Measurements from ENCODE around the gene RBM34.
"Not testable (repeated sequence)": the region's sequence is repeated elsewhere in the genome, so short reads cannot be mapped to it uniquely, and the experiment has no call there.

Gene RBM34

DNA sequence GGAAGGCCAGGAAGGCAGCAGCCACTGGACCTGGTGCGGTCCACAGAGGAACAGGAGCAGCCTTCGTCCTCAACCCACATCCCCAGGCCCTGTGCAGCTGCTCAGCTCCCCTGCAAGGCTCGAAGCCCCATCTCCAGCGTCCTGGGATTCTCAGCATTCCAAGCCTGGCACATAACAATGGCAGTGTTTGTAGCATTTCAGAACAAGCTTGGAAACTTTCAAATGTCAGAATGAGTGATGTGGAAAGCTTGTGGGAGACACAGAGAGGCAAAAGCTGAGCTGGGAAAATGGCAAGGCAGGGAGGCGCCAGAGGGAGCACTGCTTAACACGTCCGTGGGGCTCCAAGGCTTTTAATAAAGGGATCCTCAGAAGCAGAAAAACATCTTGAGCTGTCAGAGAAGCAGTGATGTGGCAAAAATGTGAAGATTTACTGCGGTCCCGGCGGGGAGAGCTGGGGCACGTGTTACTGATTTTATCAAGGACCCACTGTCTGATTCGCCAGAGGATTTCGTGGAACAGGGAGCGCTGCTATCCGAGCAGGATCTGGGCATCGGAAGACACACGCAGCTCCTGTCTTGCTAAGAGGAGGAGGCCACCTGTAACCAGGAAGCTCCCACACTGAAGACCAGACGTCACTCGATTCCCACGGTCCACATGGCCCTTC, 70.5 kb downstream of the RBM34 start:
- DNase-seq: no peak

DNA sequence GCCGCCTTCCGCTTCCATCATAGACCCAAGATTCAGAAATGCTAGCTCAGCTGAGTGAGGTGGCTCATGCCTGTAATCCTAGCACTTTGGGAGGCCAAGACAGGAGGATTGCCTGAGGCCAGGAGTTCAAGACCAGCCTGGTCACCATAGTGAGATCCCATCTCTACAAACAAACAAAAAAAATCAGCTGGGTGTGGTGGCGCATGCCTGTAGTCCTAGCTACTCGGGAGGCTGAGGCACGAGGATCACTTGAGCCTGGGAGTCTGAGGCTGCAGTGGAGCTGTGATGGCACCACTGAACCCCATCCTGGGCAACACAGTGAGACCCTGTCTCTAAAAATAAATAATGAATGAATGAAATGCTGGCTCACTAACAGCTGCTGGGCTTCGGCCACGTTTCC, 72.1 kb downstream of the RBM34 start:
- no peak for DNase-seq

DNA sequence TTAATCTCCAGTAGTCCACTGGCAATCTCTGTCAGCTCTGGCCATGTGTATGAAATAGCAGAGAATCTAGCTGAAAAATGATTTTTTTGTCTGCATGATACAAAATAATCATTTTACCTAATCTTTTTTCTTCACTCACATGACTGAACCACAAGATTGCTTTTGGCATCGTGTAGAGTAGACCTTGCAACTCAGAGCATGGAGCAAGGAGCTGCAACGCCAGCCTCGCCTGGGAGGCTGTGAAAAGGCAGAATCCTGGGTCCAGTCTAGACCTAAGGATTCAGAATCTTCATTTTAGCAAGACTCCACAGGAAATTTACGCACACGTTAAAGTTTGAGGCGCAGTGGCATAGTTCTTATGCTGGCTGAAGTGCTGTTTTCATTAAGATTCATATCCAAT, 72.6 kb downstream of the RBM34 start:
- no peak for DNase-seq

DNA sequence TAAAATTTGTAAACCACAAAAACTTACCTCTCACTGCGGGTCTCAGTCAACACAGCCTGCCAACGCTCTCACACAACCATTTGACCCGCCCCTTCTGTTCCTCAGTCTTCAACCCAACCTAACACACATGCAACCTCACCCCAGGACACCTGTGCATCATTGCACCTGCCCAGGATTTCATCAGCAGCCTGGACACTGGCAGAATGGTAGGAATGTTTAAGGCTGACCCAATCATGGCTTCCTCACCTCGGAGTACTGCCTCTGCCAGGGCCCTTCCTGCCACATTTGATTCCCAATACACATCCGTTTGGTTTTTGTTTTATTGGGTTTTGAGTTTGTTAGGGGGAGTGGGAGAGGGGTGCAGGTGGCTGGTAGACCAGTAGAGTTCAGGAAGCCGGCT, 73.1 kb downstream of the RBM34 start:
- no peak for DNase-seq

DNA sequence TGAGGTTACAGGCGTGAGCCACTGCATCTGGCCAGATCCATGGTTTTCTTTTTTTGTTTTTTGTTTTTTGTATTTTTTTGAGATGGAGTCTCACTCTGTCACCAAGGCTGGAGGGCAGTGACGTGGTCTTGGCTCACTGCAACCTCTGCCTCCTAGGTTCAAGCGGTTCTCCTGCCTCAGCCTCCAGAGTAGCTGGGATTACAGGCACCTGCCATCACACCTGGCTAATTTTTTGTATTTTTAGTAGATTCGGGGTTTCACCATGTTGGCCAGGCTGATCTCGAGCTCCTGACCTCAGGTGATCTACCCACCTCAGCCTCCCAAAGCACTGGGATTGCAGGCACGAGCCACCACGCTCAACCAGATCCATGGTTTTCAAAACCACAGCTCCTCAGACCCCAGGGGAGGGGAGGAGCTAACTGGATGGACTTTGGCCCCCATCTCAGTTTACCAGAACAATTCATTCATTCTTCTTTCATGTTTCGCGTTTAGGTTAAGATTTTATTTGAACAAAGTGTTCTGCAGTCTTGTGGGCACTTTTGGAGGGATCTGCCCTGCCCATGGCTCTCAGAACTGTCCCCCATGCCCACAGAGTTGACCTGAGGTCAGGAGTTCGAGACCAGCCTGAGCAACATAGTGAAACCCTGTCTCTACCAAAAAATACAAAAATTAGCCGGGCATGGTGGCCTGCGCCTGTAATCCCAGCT, 75.5 kb downstream of the RBM34 start:
- DNase-seq: not testable (repeated sequence)

Measured in EL (cell line).